ENCODE data around the gene CORIN.
"Not testable (repeated sequence)": the region's sequence is repeated elsewhere in the genome, so short reads cannot be mapped to it uniquely, and the experiment has no call there.

CORIN gene

GRCh38 chr4:47830265-47831025 lies 7.4 kb downstream of the CORIN start:
- DNase-seq, result peak; percentile 31

GRCh38 chr4:47829438-47829837 lies 8.4 kb downstream of the CORIN start:
- DNase-seq, result no peak

- no peak for DNase-seq
Observed at GRCh38 chr4:47827343-47828047, 10.4 kb downstream of the CORIN start.

GRCh38 chr4:47824840-47825239 lies 13.0 kb downstream of the CORIN start:
- DNase-seq, result no peak

GRCh38 chr4:47819178-47819577 lies 18.7 kb downstream of the CORIN start:
- no peak for DNase-seq

- no peak for DNase-seq
Observed at GRCh38 chr4:47817275-47817674, 20.6 kb downstream of the CORIN start.

GRCh38 chr4:47816748-47817147 lies 21.1 kb downstream of the CORIN start:
- DNase-seq, result no peak

GRCh38 chr4:47814618-47815295 lies 23.1 kb downstream of the CORIN start:
- no peak for DNase-seq

GRCh38 chr4:47809654-47810203 lies 28.1 kb downstream of the CORIN start:
- DNase-seq, result no peak

GRCh38 chr4:47804598-47804997 lies 33.3 kb downstream of the CORIN start:
- DNase-seq, result no peak

- no peak for DNase-seq
Observed at GRCh38 chr4:47801481-47802002, 36.3 kb downstream of the CORIN start.

GRCh38 chr4:47798165-47798564 lies 39.7 kb downstream of the CORIN start:
- no peak for DNase-seq

GRCh38 chr4:47791965-47792364 lies 45.9 kb downstream of the CORIN start:
- no peak for DNase-seq

- DNase-seq, result no peak
Observed at GRCh38 chr4:47790105-47790504, 47.8 kb downstream of the CORIN start.

GRCh38 chr4:47788126-47788525 lies 49.7 kb downstream of the CORIN start:
- DNase-seq, result no peak

- DNase-seq, result no peak
Observed at GRCh38 chr4:47786958-47787370, 50.9 kb downstream of the CORIN start.

GRCh38 chr4:47785153-47785552 lies 52.7 kb downstream of the CORIN start:
- DNase-seq, result no peak

- DNase-seq, result no peak
Observed at GRCh38 chr4:47784222-47784621, 53.6 kb downstream of the CORIN start.

- no peak for DNase-seq
Observed at GRCh38 chr4:47776353-47776752, 61.5 kb downstream of the CORIN start.

GRCh38 chr4:47774079-47774478 lies 63.8 kb downstream of the CORIN start:
- no peak for DNase-seq

- no peak for DNase-seq
Observed at GRCh38 chr4:47771020-47771419, 66.8 kb downstream of the CORIN start.

GRCh38 chr4:47767956-47768355 lies 69.9 kb downstream of the CORIN start:
- DNase-seq, result not testable (repeated sequence)

- DNase-seq, result no peak
Observed at GRCh38 chr4:47763279-47763678, 74.6 kb downstream of the CORIN start.

Measured in DMS153 (cell line).